ENCODE results near the gene GKAP1. TPM values are rescaled to one million over a fixed set of nuclear protein-coding genes. Genes with fewer than 3 reads are reported as not detected.
"Not testable (repeated sequence)": the region's sequence is repeated elsewhere in the genome, so short reads cannot be mapped to it uniquely, and the experiment has no call there.

GKAP1 gene
- total RNA-seq, 1 experiment from 2014 or later: 7.5 TPM

GRCh38 chr9:83803941-83804340, 13.6 kb downstream of the GKAP1 start:
- H3K36me3 Mint-ChIP-seq (ENCODE audit: insufficient read depth, unreplicated experiment); H3K27me3 Mint-ChIP-seq (ENCODE audit: unreplicated experiment); CTCF ChIA-PET; H3K27ac Mint-ChIP-seq (ENCODE audit: unreplicated experiment); H3K9me3 Mint-ChIP-seq (ENCODE audit: low read depth, unreplicated experiment); BruUV-seq (replicated peaks); H3K4me1 Mint-ChIP-seq (ENCODE audit: low read depth, unreplicated experiment); intact Hi-C loops (cut with micrococcal nuclease; ENCODE audit: unreplicated experiment); DNase-seq; H3K4me3 Mint-ChIP-seq (ENCODE audit: low read depth, unreplicated experiment): not testable (repeated sequence)

DNA sequence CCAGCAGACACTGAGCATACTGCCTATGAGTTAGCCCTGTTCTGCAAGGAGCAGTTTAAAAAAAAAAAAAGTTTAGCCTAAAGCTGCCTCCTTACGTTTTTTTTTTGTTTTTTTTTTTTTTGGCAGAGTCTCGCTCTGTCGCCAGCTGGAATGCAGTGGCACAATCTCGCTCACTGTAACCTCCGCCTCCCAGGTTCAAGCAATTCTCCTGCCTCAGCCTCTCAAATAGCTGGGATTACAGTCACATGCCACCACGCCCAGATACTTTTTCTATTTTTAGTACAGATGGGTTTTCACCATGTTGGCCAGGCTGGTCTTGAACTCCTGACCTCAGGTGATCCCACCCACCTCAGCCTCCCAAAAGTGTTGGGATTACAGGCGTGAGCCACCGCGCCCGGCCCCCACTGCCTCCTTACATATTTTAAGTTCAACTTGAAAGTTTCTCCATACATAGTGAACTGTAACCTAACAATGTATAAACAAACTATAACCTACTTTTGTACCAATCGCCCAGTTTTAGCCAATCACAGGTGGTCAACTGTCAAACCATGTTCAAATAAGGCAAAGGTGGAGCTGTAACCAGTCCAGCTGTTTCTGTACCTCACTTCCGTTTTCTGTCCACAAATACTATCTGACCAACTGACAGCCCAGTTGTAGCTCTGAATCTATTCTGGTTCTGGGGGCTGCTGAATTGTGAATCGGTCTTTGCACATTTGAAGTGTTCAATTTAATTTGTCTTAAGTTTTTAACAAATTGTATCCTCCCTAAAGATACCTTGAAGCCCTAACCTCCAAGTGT, 17.1 kb downstream of the GKAP1 start:
- no peak overlapping the region for H3K4me3 Mint-ChIP-seq (ENCODE audit: low read depth, unreplicated experiment)
- no peak for DNase-seq

DNA sequence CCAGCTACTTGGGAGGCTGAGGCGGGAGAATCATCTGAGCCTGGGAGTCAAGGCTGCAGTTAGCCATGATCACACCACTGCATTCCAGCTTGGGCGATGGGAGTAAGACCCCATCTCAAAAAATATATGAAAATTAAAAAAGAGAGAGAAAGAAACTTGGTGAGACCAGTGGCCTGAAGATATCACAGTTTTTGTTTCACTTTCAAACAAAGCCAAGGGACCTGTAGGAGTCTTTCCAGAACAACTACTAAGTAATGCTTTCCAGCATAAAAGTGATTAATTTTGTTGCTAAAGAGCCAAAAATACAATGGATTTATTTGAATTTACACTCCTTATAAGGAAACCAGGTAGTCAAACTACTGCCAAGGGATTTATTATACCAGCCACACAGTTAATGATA, 23.5 kb downstream of the GKAP1 start:
- no peaks in the 10 kb centered on the region for H3K9me3 Mint-ChIP-seq (ENCODE audit: low read depth, unreplicated experiment)
- H3K27ac Mint-ChIP-seq (ENCODE audit: unreplicated experiment): no peak overlapping the region
- H3K36me3 Mint-ChIP-seq (ENCODE audit: insufficient read depth, unreplicated experiment): peaks cover 10% of the 10 kb centered on the region
- no peak overlapping the region for H3K4me3 Mint-ChIP-seq (ENCODE audit: low read depth, unreplicated experiment)
- no peaks in the 10 kb centered on the region for H3K27me3 Mint-ChIP-seq (ENCODE audit: unreplicated experiment)
- TF ChIP-seq, protein P1, sequence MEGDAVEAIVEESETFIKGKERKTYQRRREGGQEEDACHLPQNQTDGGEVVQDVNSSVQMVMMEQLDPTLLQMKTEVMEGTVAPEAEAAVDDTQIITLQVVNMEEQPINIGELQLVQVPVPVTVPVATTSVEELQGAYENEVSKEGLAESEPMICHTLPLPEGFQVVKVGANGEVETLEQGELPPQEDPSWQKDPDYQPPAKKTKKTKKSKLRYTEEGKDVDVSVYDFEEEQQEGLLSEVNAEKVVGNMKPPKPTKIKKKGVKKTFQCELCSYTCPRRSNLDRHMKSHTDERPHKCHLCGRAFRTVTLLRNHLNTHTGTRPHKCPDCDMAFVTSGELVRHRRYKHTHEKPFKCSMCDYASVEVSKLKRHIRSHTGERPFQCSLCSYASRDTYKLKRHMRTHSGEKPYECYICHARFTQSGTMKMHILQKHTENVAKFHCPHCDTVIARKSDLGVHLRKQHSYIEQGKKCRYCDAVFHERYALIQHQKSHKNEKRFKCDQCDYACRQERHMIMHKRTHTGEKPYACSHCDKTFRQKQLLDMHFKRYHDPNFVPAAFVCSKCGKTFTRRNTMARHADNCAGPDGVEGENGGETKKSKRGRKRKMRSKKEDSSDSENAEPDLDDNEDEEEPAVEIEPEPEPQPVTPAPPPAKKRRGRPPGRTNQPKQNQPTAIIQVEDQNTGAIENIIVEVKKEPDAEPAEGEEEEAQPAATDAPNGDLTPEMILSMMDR (IDR thresholded peaks at IDR 0.05; ENCODE audit: unreplicated experiment): no peak
- H3K4me1 Mint-ChIP-seq (ENCODE audit: low read depth, unreplicated experiment): no peaks in the 10 kb centered on the region
- BruUV-seq (replicated peaks): no TSS peak
- intact Hi-C loops (cut with micrococcal nuclease; ENCODE audit: unreplicated experiment): no loop called here
- DNase-seq: no peak
- CTCF ChIA-PET: no interaction called here

More for the DNA sequence above, 17.1 kb downstream of the GKAP1 start:
- Mint-ChIP-seq H3K27me3 (ENCODE audit: unreplicated experiment) (no peaks in the 10 kb centered on the region), H3K4me1 (ENCODE audit: low read depth, unreplicated experiment) (no peaks in the 10 kb centered on the region), H3K36me3 (ENCODE audit: insufficient read depth, unreplicated experiment) (peaks cover 5% of the 10 kb centered on the region), H3K27ac (ENCODE audit: unreplicated experiment) (no peak overlapping the region), H3K9me3 (ENCODE audit: low read depth, unreplicated experiment) (no peaks in the 10 kb centered on the region)
- no TSS peak for BruUV-seq (replicated peaks)
- intact Hi-C loops (cut with micrococcal nuclease; ENCODE audit: unreplicated experiment): no loop called here
- CTCF ChIA-PET: interaction anchor here (0.9 kb wide), 1 partner anchor 17 kb away, joined by 3 read pairs; no protein-coding TSS in a partner anchor
- TF ChIP-seq, protein P1 (IDR thresholded peaks at IDR 0.05; ENCODE audit: unreplicated experiment): no peak

- no peaks in the 10 kb centered on the region for H3K9me3 Mint-ChIP-seq (ENCODE audit: low read depth, unreplicated experiment)
- no peaks in the 10 kb centered on the region for H3K4me1 Mint-ChIP-seq (ENCODE audit: low read depth, unreplicated experiment)
- H3K36me3 Mint-ChIP-seq (ENCODE audit: insufficient read depth, unreplicated experiment): peaks cover 5% of the 10 kb centered on the region
- H3K27me3 Mint-ChIP-seq (ENCODE audit: unreplicated experiment): no peaks in the 10 kb centered on the region
- BruUV-seq (replicated peaks): no TSS peak
- CTCF ChIA-PET: no interaction called here
- DNase-seq: no peak
- TF ChIP-seq, protein P1 (IDR thresholded peaks at IDR 0.05; ENCODE audit: unreplicated experiment): no peak
- intact Hi-C loops (cut with micrococcal nuclease; ENCODE audit: unreplicated experiment): no loop called here
- no peak overlapping the region for H3K27ac Mint-ChIP-seq (ENCODE audit: unreplicated experiment)
- H3K4me3 Mint-ChIP-seq (ENCODE audit: low read depth, unreplicated experiment): no peak overlapping the region
These were observed 24.8 kb downstream of the GKAP1 start for GRCh38 chr9:83792746-83793145.

DNA sequence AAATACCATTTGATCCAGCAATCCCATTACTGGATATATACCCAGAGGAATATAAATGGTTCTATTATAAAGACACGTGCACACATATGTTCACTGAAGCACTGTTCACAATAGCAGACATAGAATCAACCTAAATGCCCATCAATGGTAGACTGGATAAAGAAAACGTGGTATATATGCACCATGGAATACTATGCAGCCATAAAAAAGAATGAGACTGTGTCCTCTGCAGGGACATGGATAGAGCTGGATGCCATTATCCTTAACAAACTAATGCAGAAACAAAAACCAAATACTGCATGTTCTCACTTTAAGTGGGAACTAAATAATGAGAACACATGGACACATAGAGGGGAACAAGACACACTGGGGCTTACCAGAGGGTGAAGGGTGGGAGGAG, 39.4 kb downstream of the GKAP1 start:
- no peaks in the 10 kb centered on the region for H3K36me3 Mint-ChIP-seq (ENCODE audit: insufficient read depth, unreplicated experiment)
- no peaks in the 10 kb centered on the region for H3K4me1 Mint-ChIP-seq (ENCODE audit: low read depth, unreplicated experiment)
- CTCF ChIA-PET: no interaction called here
- no peak for DNase-seq
- no peaks in the 10 kb centered on the region for H3K27me3 Mint-ChIP-seq (ENCODE audit: unreplicated experiment)
- intact Hi-C loops (cut with micrococcal nuclease; ENCODE audit: unreplicated experiment): no loop called here
- TF ChIP-seq, protein P1 (IDR thresholded peaks at IDR 0.05; ENCODE audit: unreplicated experiment): no peak
- BruUV-seq (replicated peaks): no TSS peak
- no peak overlapping the region for H3K27ac Mint-ChIP-seq (ENCODE audit: unreplicated experiment)
- no peaks in the 10 kb centered on the region for H3K9me3 Mint-ChIP-seq (ENCODE audit: low read depth, unreplicated experiment)
- H3K4me3 Mint-ChIP-seq (ENCODE audit: low read depth, unreplicated experiment): no peak overlapping the region

All from Calu3 (cell line).